ENCODE data around the gene DNAJB2. TPM values are rescaled to one million over a fixed set of nuclear protein-coding genes. Genes with fewer than 3 reads are reported as not detected.
A peak's percentile ranks its signal among the peaks of the same experiment; 100 is the strongest.

DNAJB2 gene
- total and polyA plus RNA-seq, 4 donors = 7.4 to 71.8 (median 27.0) TPM

- TF ChIP-seq RXRA (IDR thresholded peaks at IDR 0.05) (no peak), SP1 (IDR thresholded peaks at IDR 0.05) (no peak), RAD21 (IDR thresholded peaks at IDR 0.05) (no peak), JUND (IDR thresholded peaks at IDR 0.05) (no peak), FOXA2 (IDR thresholded peaks at IDR 0.05) (no peak), EGR1 (IDR thresholded peaks at IDR 0.05; ENCODE audit: low read depth in 2 of 2) (no peak), TAF1 (conservative IDR thresholded peaks at IDR 0.05) (no peak), REST (IDR thresholded peaks at IDR 0.05) (no peak), NR2F2 (IDR thresholded peaks at IDR 0.05) (no peak), FOXA1 (IDR thresholded peaks at IDR 0.05) (no peak), HNF4G (IDR thresholded peaks at IDR 0.05) (no peak), ATF3 (IDR thresholded peaks at IDR 0.05) (no peak), MAX (IDR thresholded peaks at IDR 0.05) (no peak), HNF4A (conservative IDR thresholded peaks at IDR 0.05) (no peak), YY1 (IDR thresholded peaks at IDR 0.05) (no peak), GABPA (IDR thresholded peaks at IDR 0.05 in 1 of 2, conservative IDR thresholded peaks at IDR 0.05 in 1 of 2) (no peak)
- TF ChIP-seq, protein P1, sequence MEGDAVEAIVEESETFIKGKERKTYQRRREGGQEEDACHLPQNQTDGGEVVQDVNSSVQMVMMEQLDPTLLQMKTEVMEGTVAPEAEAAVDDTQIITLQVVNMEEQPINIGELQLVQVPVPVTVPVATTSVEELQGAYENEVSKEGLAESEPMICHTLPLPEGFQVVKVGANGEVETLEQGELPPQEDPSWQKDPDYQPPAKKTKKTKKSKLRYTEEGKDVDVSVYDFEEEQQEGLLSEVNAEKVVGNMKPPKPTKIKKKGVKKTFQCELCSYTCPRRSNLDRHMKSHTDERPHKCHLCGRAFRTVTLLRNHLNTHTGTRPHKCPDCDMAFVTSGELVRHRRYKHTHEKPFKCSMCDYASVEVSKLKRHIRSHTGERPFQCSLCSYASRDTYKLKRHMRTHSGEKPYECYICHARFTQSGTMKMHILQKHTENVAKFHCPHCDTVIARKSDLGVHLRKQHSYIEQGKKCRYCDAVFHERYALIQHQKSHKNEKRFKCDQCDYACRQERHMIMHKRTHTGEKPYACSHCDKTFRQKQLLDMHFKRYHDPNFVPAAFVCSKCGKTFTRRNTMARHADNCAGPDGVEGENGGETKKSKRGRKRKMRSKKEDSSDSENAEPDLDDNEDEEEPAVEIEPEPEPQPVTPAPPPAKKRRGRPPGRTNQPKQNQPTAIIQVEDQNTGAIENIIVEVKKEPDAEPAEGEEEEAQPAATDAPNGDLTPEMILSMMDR (IDR thresholded peaks at IDR 0.05; ENCODE audit: low read depth, low read length, missing input control) = no peak
- TF ChIP-seq, protein P2, sequence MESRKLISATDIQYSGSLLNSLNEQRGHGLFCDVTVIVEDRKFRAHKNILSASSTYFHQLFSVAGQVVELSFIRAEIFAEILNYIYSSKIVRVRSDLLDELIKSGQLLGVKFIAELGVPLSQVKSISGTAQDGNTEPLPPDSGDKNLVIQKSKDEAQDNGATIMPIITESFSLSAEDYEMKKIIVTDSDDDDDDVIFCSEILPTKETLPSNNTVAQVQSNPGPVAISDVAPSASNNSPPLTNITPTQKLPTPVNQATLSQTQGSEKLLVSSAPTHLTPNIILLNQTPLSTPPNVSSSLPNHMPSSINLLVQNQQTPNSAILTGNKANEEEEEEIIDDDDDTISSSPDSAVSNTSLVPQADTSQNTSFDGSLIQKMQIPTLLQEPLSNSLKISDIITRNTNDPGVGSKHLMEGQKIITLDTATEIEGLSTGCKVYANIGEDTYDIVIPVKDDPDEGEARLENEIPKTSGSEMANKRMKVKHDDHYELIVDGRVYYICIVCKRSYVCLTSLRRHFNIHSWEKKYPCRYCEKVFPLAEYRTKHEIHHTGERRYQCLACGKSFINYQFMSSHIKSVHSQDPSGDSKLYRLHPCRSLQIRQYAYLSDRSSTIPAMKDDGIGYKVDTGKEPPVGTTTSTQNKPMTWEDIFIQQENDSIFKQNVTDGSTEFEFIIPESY (IDR thresholded peaks at IDR 0.05) = no peak
- Histone ChIP-seq H3K9ac (ENCODE audit: low read depth in 1 of 2, low read length in 2 of 2) (no peak overlapping the region), H3K27me3 (ENCODE audit: control insufficient read depth in 4 of 4, insufficient read depth in 4 of 4, low read length in 3 of 4) (no peaks in the 10 kb centered on the region), H3K4me3 (ENCODE audit: low read depth in 1 of 3, low read length in 3 of 3) (no peak overlapping the region), H3K27ac (ENCODE audit: low read depth in 1 of 2, low read length in 2 of 2) (peak overlapping the region; percentile 42 to 52), H3K36me3 (ENCODE audit: control insufficient read depth in 4 of 4, insufficient read depth in 3 of 4, low read depth in 1 of 4, low read length in 3 of 4) (peaks cover 0 to 3% (median 0%) of the 10 kb centered on the region in 4 donors), H3K9me3 (ENCODE audit: control insufficient read depth in 4 of 4, low read length in 3 of 4) (no peaks in the 10 kb centered on the region), H3K4me1 (ENCODE audit: control insufficient read depth in 4 of 4, insufficient read depth in 4 of 4, low read length in 3 of 4) (peaks cover 19 to 58% (median 45%) of the 10 kb centered on the region in 4 donors)
- 85% methylated on average over 5 of the region's 5 CpGs for WGBS
- no peak for DNase-seq (ENCODE audit: low spot score)
These were observed 27.1 kb upstream of the DNAJB2 start for GRCh38 chr2:219252084-219252483.
